ENCODE data around the gene TENT4A.

The TENT4A gene

DNA sequence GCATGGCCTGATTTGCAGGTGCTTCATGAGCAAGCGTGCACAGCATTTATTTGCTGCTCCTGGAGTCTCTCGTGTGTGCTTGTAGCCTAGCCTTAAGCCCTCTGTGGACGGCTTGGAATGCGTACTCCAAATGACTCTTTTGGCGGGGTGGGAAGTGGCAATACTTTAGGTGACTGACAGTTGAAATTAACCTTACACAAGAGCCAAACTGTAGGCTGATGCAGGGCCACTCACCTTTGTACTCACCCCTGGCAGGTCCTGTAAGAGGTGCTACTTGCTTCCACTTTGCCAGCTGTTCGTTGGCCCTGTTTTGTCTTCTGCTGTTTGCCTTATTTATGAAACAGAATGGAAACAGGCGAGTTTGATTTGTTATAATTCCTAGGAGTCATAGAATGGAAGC is 22.9 kb downstream of the TENT4A start:
- H3K4me3 ChIP-seq (ENCODE audit: low read length): no peak overlapping the region
- DNase-seq (ENCODE audit: low read depth): no peak
- TF ChIP-seq, protein P1, sequence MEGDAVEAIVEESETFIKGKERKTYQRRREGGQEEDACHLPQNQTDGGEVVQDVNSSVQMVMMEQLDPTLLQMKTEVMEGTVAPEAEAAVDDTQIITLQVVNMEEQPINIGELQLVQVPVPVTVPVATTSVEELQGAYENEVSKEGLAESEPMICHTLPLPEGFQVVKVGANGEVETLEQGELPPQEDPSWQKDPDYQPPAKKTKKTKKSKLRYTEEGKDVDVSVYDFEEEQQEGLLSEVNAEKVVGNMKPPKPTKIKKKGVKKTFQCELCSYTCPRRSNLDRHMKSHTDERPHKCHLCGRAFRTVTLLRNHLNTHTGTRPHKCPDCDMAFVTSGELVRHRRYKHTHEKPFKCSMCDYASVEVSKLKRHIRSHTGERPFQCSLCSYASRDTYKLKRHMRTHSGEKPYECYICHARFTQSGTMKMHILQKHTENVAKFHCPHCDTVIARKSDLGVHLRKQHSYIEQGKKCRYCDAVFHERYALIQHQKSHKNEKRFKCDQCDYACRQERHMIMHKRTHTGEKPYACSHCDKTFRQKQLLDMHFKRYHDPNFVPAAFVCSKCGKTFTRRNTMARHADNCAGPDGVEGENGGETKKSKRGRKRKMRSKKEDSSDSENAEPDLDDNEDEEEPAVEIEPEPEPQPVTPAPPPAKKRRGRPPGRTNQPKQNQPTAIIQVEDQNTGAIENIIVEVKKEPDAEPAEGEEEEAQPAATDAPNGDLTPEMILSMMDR (conservative IDR thresholded peaks at IDR 0.05; ENCODE audit: low read depth, low read length): no peak

DNA sequence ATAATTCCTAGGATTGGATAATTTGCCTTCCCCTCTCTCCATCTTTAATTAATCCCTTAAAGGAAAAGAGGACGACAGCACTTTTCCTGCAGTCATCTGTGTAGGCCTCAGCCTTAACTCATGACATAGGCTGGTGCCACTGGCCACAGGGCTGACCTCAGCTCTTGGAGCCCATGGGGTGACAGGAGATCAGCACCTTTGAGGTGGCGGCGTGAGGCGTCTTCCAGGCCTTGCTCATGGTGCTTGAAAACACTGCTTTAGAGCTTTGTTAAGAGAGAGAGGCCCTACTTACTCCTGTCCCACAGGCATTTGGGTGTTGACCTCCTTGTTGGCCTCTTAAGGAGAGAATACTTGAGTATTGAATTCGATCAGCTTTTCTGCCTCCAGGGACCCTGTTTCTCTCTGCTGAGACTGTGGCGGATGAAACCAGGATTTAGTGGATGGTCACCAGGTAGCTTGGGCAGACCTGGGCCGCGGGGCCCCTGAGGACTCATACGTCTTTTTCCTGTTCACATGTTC is 23.4 kb downstream of the TENT4A start:
- no peak for DNase-seq (ENCODE audit: low read depth)
- no peak overlapping the region for H3K4me3 ChIP-seq (ENCODE audit: low read length)
- TF ChIP-seq, protein P1 (conservative IDR thresholded peaks at IDR 0.05; ENCODE audit: low read depth, low read length): no peak

DNA sequence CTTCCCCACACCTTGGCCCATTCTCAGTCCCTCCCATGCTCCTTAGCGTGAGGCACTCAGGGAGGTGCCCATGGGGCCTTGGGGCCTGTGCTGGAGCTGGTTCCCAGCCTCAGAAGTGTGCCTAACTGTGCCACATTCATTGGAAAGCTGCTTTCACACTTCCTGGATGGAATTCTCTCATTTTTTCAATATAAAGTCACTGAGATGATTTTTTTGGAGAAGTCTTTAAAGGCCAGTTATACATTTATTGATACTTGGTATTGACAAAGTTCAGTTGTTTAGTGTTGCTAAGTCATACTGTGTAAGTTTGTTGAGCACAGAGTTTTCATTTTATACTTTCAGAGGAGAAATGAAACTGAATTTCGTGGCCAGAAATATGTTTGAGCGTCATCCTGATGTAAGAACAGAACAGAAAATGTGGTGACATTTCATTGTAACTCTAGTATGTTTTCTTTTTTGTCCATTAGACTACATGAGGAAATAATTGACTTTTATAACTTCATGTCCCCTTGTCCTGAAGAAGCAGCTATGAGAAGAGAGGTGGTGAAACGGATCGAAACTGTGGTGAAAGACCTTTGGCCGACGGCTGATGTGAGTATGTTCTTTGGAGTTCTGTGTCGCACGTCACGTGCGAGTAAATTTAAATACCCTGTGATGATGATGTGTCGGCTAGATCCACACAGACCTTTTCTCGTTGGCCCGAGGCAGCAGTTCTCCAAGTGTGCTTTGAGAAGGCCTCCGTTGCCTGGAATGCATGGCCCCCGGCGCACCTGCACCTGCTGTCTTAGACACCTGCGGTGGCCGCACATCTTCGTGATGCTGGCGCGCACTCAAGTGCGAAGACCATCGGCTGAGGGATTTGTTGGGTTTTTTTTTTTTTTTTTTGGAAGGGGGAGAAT is 24.1 kb downstream of the TENT4A start:
- DNase-seq (ENCODE audit: low read depth): no peak
- TF ChIP-seq, protein P1 (conservative IDR thresholded peaks at IDR 0.05; ENCODE audit: low read depth, low read length): no peak
- H3K4me3 ChIP-seq (ENCODE audit: low read length): no peak overlapping the region

DNA sequence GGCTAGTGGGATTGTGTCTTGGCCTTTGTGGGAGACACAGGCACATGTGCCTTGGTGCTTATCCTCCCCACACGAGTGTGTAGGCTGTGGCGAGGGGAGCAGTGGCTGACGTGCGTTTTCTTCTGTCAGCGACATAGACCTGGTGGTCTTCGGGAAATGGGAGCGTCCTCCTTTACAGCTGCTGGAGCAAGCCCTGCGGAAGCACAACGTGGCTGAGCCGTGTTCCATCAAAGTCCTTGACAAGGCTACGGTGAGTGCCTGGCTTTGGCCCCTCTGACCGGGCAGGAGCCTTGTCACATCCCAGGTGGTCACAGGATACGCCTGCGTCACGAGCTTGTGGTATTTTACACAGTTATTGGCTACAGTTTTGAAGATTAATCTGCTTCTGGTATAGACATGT is 26.4 kb downstream of the TENT4A start:
- no peak for DNase-seq (ENCODE audit: low read depth)
- TF ChIP-seq, protein P1 (conservative IDR thresholded peaks at IDR 0.05; ENCODE audit: low read depth, low read length): no peak
- no peak overlapping the region for H3K4me3 ChIP-seq (ENCODE audit: low read length)

DNA sequence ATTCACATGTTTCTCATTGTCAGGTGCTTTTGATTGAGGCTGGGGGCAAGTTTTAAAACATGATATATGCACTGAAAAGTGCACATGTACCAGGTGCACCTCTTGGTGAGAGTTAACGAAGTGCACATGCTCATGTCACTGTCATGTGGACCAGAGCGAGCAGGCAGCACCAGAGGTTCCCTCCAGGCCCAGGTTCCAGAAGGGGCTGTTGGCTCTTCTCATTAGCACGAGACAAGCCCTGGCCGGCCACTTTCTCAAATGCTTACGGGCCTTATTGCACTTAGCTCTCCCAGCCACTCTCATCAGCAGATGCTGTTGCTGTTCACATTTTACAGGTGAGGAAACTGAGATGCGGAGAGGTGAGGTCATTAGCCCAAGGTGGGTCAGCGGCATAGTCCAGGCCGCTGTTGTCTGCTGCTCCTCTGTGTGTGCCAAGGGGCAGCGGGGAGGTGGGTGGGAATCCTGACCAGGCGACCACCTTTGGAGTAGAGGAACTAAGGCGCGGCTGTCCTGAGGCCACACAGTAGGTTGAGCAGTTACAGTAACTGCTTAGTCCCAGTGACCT is 27.4 kb downstream of the TENT4A start:
- DNase-seq (ENCODE audit: low read depth): no peak
- TF ChIP-seq, protein P1 (conservative IDR thresholded peaks at IDR 0.05; ENCODE audit: low read depth, low read length): no peak
- no peak overlapping the region for H3K4me3 ChIP-seq (ENCODE audit: low read length)

DNA sequence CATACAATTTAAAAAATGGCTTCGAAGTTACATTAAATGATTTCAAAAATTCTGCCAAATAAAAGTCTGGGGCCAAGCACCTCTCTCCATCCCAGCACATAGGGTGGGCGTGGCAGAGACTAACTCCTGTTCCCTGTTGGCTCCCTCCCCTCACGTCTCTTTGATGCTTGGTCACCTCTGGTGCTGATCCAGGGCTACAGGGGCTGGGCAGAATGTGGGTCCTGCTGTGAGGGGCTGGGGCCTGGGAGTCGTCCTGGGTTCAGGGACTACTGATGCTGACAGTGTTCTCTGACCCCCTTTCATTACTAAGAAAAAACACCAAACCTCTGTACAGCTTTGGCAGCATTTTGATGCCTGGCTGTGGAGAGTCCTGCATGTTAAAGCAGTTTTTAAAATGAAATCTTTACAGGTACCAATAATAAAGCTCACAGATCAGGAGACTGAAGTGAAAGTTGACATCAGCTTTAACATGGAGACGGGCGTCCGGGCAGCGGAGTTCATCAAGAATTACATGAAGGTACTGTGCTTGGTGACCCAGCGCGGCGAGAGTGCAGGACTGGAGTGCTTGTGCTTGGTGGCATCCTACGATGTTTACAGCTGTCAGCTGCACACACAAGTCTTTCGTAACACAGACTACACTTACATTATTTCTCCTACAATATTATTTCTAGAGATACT is 29.0 kb downstream of the TENT4A start:
- TF ChIP-seq, protein P1 (conservative IDR thresholded peaks at IDR 0.05; ENCODE audit: low read depth, low read length): no peak
- no peak overlapping the region for H3K4me3 ChIP-seq (ENCODE audit: low read length)
- DNase-seq (ENCODE audit: low read depth): no peak
